OCI-LY1 (cell line): ENCODE measurements around the gene SMTNL1.
A peak's percentile ranks its signal among the peaks of the same experiment; 100 is the strongest.

Experiments
- H2AFZ ChIP-seq: fragments of 200-600 bp; sonication (generic), shearing (Covaris generic); 2 replicates; pipeline ENCODE4 v1.6.0; 2014; ENCODE audit warnings: antibody characterized with exemption, mild to moderate bottlenecking, low read length
- H3F3A ChIP-seq: fragments of 200-600 bp; sonication (generic), shearing (Covaris generic); 2 replicates; pipeline ENCODE4 v1.6.0; 2014; ENCODE audit warnings: mild to moderate bottlenecking, antibody characterized with exemption, low read length, moderate library complexity; ENCODE audit not compliant: insufficient read depth
- H3K27ac ChIP-seq: fragments of 200-600 bp; sonication (generic); 2 replicates; pipeline ENCODE4 v1.5.1; 2014; ENCODE audit warnings: low read length, mixed run types, mild to moderate bottlenecking, low read depth; ENCODE audit not compliant: poor library complexity, severe bottlenecking
- H3K27me3 ChIP-seq: fragments of 200-600 bp; sonication (generic); 2 replicates; pipeline ENCODE4 v1.6.0; 2014; ENCODE audit warnings: antibody characterized with exemption, mild to moderate bottlenecking, low read length, moderate library complexity; ENCODE audit not compliant: insufficient read depth
- H3K36me3 ChIP-seq: fragments of 200-600 bp; sonication (generic); 2 replicates; pipeline ENCODE4 v1.6.1; 2014; ENCODE audit warnings: mild to moderate bottlenecking, antibody characterized with exemption, low read length, moderate library complexity, mixed read lengths; ENCODE audit not compliant: insufficient read depth
- H3K4me1 ChIP-seq: fragments of 200-600 bp; sonication (generic); 2 replicates; pipeline ENCODE4 v1.5.1; 2014; ENCODE audit warnings: mild to moderate bottlenecking, low read length, moderate library complexity; ENCODE audit not compliant: insufficient read depth, severe bottlenecking
- H3K4me2 ChIP-seq: fragments of 200-600 bp; sonication (generic), shearing (Covaris generic); 2 replicates; pipeline ENCODE4 v1.6.1; 2014; ENCODE audit warnings: low read length
- H3K4me3 ChIP-seq: fragments of 200-600 bp; sonication (generic); 2 replicates; pipeline ENCODE4 v1.5.1; 2014; ENCODE audit warnings: low read length, low read depth, mild to moderate bottlenecking, mixed read lengths; ENCODE audit not compliant: poor library complexity, severe bottlenecking
- H3K79me2 ChIP-seq: fragments of 200-600 bp; shearing (Covaris generic); 2 replicates; pipeline ENCODE4 v1.6.1; 2016; ENCODE audit warnings: mixed run types, low read length, mixed read lengths; ENCODE audit not compliant: insufficient read depth
- H3K9ac ChIP-seq: fragments of 200-600 bp; sonication (generic), shearing (Covaris generic); 2 replicates; pipeline ENCODE4 v1.6.1; 2014; ENCODE audit warnings: mild to moderate bottlenecking, low read length, mixed read lengths
- H3K9me2 ChIP-seq: fragments of 200-600 bp; sonication (generic), shearing (Covaris generic); 2 replicates; pipeline ENCODE4 v1.6.1; 2014; ENCODE audit warnings: low read depth, mild to moderate bottlenecking, low read length, mixed read lengths
- H3K9me3 ChIP-seq: fragments of 200-600 bp; shearing (Covaris generic); 2 replicates; pipeline ENCODE4 v1.6.1; 2014; ENCODE audit warnings: low read length, mixed read lengths
- H4K20me1 ChIP-seq: fragments of 200-600 bp; sonication (generic), shearing (Covaris generic); 2 replicates; pipeline ENCODE4 v1.6.0; 2016; ENCODE audit warnings: mild to moderate bottlenecking, low read length; ENCODE audit not compliant: insufficient read depth
- CTCF ChIP-seq: fragments of 200-600 bp; sonication (generic), shearing (Covaris generic); IDR thresholded peaks from 2 replicates; pipeline ENCODE4 v1.5.1; 2017; ENCODE audit warnings: mild to moderate bottlenecking, antibody characterized with exemption, low read length, moderate library complexity, mixed read lengths
- EZH2 ChIP-seq: fragments of 200-600 bp; sonication (generic), shearing (Covaris generic); IDR thresholded peaks from 2 replicates; pipeline ENCODE4 v1.8.0; 2017; ENCODE audit warnings: borderline replicate concordance, mixed run types, mild to moderate bottlenecking, antibody characterized with exemption, low read length, moderate library complexity, mixed read lengths

The SMTNL1 gene

GRCh38 chr11:57513911-57514537, 23.4 kb upstream of the SMTNL1 start:
- Histone ChIP-seq H3K4me2 (peak overlapping the region; percentile 88), H3F3A (no peaks in the 10 kb centered on the region), H3K36me3 (peaks cover 6% of the 10 kb centered on the region; the same call in 1 of the 2 replicates), H3K9me3 (no peaks in the 10 kb centered on the region), H3K9me2 (no peaks in the 10 kb centered on the region), H3K27me3 (no peaks in the 10 kb centered on the region), H3K27ac (peak overlapping the region; percentile 77), H2AFZ (no peak overlapping the region), H3K4me3 (peak overlapping the region; percentile 83), H3K4me1 (peaks cover 33% of the 10 kb centered on the region), H4K20me1 (no peaks in the 10 kb centered on the region), H3K79me2 (no peaks in the 10 kb centered on the region), H3K9ac (peak overlapping the region; percentile 82)
- TF ChIP-seq EZH2: no peak
- no peak for TF ChIP-seq CTCF

GRCh38 chr11:57514538-57515331, 22.7 kb upstream of the SMTNL1 start:
- H4K20me1 ChIP-seq: no peaks in the 10 kb centered on the region
- no peak for TF ChIP-seq CTCF
- no peak for TF ChIP-seq EZH2
- H3K27ac ChIP-seq: peak overlapping the region; percentile 77
- H3K9ac ChIP-seq: peak overlapping the region; percentile 82
- no peaks in the 10 kb centered on the region for H3K27me3 ChIP-seq
- H3K9me3 ChIP-seq: no peaks in the 10 kb centered on the region
- peak overlapping the region; percentile 83 for H3K4me3 ChIP-seq
- no peaks in the 10 kb centered on the region for H3F3A ChIP-seq
- peaks cover 33% of the 10 kb centered on the region for H3K4me1 ChIP-seq
- H3K79me2 ChIP-seq: no peaks in the 10 kb centered on the region
- peaks cover 6% of the 10 kb centered on the region; the same call in 1 of the 2 replicates for H3K36me3 ChIP-seq
- H3K9me2 ChIP-seq: no peaks in the 10 kb centered on the region
- peak overlapping the region; percentile 88 for H3K4me2 ChIP-seq
- no peak overlapping the region for H2AFZ ChIP-seq

DNA sequence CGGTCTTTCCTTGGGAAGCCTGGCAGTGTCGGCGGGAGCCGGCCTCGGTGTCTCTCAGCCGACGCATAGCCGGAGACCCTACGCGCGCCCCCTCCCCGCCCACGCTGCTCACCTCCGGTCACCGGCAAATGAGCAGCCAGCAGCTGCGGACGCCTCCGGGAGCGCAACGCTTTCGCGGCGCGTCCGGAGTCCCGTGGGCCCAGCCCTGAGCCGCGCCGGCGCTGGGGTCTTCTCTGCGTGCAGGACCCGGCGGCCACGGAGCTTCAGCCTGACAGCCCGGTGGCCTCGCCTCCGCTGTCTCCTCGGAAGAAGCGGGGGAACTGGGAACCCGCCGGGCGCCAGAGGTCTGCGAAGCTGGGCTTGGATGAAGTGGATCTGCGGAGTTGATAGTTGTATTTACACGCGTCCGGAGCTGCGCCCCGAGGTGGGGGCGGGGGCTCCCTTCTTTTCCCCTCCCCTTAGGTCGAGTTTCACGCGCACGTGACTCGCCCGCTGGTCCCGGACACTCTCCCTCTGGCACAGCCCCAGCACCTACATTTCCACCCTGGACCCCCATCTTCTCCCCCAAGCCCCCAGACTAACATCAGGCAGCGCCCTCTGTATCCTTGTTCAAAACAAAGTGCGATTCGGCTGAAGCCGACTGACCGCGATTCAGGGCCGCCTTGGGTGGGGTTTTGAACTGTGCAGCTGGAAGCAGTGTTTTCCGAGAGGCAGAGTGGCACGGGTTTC, 21.9 kb upstream of the SMTNL1 start, which contains the start of gene SLC43A1:
SLC43A1 (minus strand) TSS at position 371 of the 729 bp plus-strand sequence. CDS start 1,591 bp downstream, outside the sequence.
- H3K27me3 ChIP-seq: no peaks in the 10 kb centered on the region
- H3F3A ChIP-seq: no peaks in the 10 kb centered on the region
- H4K20me1 ChIP-seq: no peaks in the 10 kb centered on the region
- H3K36me3 ChIP-seq: peaks cover 6% of the 10 kb centered on the region; the same call in 1 of the 2 replicates
- H3K79me2 ChIP-seq: no peaks in the 10 kb centered on the region
- H2AFZ ChIP-seq: peak within 1 kb of the TSS; percentile 73
- H3K9ac ChIP-seq: peak within 1 kb of the TSS; percentile 82
- H3K9me2 ChIP-seq: no peaks in the 10 kb centered on the region
- peak within 1 kb of the TSS; percentile 83 for H3K4me3 ChIP-seq
- no peaks in the 10 kb centered on the region for H3K9me3 ChIP-seq
- H3K4me2 ChIP-seq: peak within 1 kb of the TSS; percentile 88
- peaks cover 33% of the 10 kb centered on the region for H3K4me1 ChIP-seq
- peak within 1 kb of the TSS; percentile 77 for H3K27ac ChIP-seq
- TF ChIP-seq EZH2 (no peak), CTCF (peak; percentile 15; the same call in 1 of the 2 replicates)
